ENCODE data around the gene TRAF2.

The TRAF2 gene

GRCh38 chr9:136970361-136970760 is 84.0 kb downstream of the TRAF2 start:
- in situ Hi-C loops (cut with HindIII; ENCODE audit: low pct_unique_long_range_greater_than_20kb, low sequenced_read_pairs), result no loop called here
- TF ChIP-seq JUND (IDR thresholded peaks at IDR 0.05; ENCODE audit: low read depth), result no peak
- DNase-seq (ENCODE audit: low read depth in 1 of 2, low spot score in 1 of 2), result no peak

GRCh38 chr9:136971746-136972145 is 85.4 kb downstream of the TRAF2 start:
- DNase-seq (ENCODE audit: low read depth in 1 of 2, low spot score in 1 of 2), result peak in 1 of 2 experiments; percentile 71
- TF ChIP-seq JUND (IDR thresholded peaks at IDR 0.05; ENCODE audit: low read depth), result no peak
- in situ Hi-C loops (cut with HindIII; ENCODE audit: low pct_unique_long_range_greater_than_20kb, low sequenced_read_pairs), result no loop called here

GRCh38 chr9:136972335-136972734 is 86.0 kb downstream of the TRAF2 start:
- in situ Hi-C loops (cut with HindIII; ENCODE audit: low pct_unique_long_range_greater_than_20kb, low sequenced_read_pairs), result no loop called here
- DNase-seq (ENCODE audit: low read depth in 1 of 2, low spot score in 1 of 2), result no peak
- no peak for TF ChIP-seq JUND (IDR thresholded peaks at IDR 0.05; ENCODE audit: low read depth)

GRCh38 chr9:136972743-136973142 is 86.4 kb downstream of the TRAF2 start:
- in situ Hi-C loops (cut with HindIII; ENCODE audit: low pct_unique_long_range_greater_than_20kb, low sequenced_read_pairs), result no loop called here
- no peak for DNase-seq (ENCODE audit: low read depth in 1 of 2, low spot score in 1 of 2)
- no peak for TF ChIP-seq JUND (IDR thresholded peaks at IDR 0.05; ENCODE audit: low read depth)

- DNase-seq (ENCODE audit: low read depth in 1 of 2, low spot score in 1 of 2), result no peak
- in situ Hi-C loops (cut with HindIII; ENCODE audit: low pct_unique_long_range_greater_than_20kb, low sequenced_read_pairs), result no loop called here
- TF ChIP-seq JUND (IDR thresholded peaks at IDR 0.05; ENCODE audit: low read depth), result no peak
Measured at GRCh38 chr9:136973618-136974617, 87.6 kb downstream of the TRAF2 start.

- in situ Hi-C loops (cut with HindIII; ENCODE audit: low pct_unique_long_range_greater_than_20kb, low sequenced_read_pairs), result no loop called here
- DNase-seq (ENCODE audit: low read depth in 1 of 2, low spot score in 1 of 2), result no peak
- no peak for TF ChIP-seq JUND (IDR thresholded peaks at IDR 0.05; ENCODE audit: low read depth)
Measured at GRCh38 chr9:136974817-136975535, 88.7 kb downstream of the TRAF2 start.

GRCh38 chr9:136975644-136976043 is 89.3 kb downstream of the TRAF2 start:
- no peak for DNase-seq (ENCODE audit: low read depth in 1 of 2, low spot score in 1 of 2)
- in situ Hi-C loops (cut with HindIII; ENCODE audit: low pct_unique_long_range_greater_than_20kb, low sequenced_read_pairs), result no loop called here
- no peak for TF ChIP-seq JUND (IDR thresholded peaks at IDR 0.05; ENCODE audit: low read depth)

All from T47D (cell line).